DMS153 treated with DMSO at 0.1 percent for 48 hours (cell line): Measurements from ENCODE around the gene TAS2R30.

Experiments
- DNase-seq: peaks from one replicate; lab custom pipeline; 2025; ENCODE audit not compliant: unreplicated experiment; lab: John Stamatoyannopoulos, UW

The TAS2R30 gene

DNA sequence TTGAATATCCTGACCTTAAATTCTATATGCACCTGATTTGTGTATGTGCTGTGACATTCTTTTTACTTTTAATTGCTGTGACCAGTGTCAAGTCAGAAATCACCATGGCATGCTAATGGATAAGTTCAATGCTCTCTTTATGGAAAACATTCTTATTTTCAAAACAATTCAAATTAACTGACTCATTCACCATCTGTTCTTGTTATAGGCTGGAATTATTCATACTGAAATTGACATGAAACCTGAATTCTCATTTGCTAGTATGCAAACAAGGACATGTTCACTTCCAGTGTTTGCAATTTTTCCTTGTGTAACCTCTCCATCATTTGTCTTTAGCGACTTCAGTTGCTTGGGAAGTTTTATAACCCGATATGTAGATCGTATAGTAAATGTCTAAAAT is at the start of gene TAS2R30:
Gene TAS2R30, minus strand, starts transcription at position 340 of the 400 bp plus-strand sequence. CDS start 400 bp downstream, outside the sequence.
- no peak for DNase-seq

DNA sequence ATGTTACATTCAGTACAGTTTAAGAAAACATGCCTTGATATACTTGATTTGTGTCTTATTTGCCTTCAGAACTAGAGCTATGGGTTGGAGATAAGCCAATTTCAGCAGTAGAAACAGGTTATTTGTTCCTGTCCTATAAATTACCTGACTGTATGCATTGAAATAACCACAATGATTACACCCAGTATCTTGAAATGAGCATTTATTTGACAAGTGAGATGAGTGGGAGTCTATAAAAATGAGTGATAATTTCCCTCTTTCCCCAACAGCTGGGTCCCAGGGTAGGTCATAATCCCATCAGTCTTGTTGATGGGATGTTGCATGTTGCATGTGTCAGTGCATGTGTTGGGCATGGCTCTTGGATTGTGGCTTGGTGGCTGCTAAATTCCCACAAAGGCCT is 48.6 kb upstream of the TAS2R30 start:
- DNase-seq = peak; percentile 29

DNA sequence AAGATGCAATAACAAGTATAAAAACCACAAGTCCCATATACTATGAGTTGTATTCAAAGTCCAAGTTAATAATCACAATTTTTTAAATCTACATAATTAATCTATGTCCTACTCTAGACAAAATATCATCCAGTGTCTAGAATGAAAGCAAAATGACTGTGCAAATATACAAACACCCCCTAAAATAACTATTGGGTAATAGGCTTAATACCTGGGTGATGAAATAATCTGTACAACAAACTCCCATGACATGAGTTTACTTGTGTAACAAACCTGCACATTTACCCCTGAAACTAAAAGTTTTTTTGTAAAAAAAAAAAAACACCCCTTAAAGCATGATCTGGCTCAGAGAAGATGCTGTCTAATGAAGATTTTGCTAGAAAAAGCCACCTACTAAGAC is 48.1 kb upstream of the TAS2R30 start:
- DNase-seq = no peak

DNA sequence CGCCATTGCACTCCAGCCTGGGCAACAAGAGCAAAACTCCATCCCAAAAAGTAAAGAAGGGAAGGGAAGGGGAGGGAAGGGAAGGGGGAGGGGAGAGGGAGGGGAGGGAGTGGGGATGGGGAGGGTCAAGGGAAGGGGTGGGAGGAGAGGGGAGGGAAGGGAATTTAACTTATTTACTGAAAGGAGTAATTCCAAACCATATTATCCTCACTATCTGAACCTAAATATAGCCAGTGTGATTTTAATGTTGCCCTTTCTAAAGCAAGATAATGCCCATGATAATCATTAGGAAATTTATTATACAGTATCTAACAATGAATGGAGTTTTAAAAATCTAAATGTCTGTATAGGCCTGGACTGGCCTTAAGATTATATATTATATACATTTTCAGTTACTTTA is 43.8 kb upstream of the TAS2R30 start:
- no peak for DNase-seq

- peak; percentile 61 for DNase-seq
Observed at GRCh38 chr12:11174022-11174421, 39.6 kb upstream of the TAS2R30 start.

DNA sequence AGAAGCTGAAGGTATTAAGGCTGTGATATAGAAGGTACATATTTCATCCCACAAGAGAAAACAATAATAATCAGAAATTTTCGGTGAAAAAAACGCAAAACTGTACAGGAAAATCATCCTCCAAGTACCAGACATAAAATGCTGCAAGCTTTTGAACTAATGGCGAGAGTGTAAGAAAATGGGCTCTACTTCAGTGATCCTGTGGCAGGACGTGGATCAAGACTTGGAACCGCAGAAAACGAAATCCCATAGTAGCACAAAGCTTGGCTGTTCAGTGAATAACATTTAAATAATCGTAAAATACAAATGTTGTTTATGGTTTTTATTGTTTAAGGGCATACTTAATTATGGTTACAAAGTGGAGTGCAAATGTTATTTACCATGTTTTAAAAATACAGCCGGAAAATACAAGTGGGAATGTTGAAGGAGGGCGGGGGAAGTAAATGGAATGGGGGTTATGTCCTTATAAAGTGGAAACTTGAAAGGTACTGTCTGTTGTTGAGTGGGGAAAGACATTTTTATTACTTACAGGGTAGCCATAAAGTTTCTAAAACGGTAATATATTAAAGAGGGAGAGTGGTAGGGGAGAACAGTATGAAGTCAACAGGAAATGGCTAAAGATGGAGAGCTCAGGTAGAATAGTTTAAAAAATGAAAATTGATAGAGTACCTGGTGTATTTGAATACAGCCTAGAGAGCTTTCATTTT is 37.7 kb upstream of the TAS2R30 start:
- peak; percentile 63 for DNase-seq

DNA sequence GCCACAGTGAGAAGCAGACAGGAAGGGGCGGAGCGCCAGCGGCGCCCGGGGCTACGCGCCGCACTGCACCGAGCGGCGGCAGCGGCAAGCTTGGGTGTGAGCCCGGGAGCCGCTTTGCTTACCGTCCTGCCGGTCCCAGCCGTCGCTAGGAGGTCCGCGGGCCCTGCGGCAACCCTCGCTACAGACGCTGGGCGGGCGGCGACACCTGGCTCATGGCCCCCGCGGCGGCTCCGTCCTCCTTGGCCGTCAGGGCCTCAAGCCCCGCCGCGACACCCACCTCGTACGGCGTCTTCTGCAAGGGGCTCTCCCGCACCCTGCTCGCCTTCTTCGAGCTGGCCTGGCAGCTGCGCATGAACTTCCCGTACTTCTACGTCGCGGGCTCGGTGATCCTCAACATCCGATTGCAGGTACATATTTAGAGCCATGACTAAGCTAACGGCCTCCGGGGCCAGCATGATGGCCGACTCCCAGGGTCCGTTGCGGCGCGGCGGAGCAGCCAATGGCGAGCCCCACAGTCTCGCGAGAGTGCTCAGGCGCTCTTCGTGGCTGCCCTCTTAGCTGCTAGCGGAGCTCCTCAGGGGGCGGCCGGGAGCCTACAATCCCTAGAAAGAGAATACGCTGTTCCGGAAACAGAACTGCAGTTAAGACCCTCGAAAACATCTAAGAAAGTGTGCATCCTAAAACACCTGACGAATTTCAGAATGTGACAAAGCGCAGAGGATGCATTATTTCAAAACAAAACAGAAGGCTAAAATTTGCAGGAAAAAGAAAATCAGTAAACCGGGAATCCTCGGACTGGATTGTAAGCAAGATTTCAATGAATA is 36.9 kb upstream of the TAS2R30 start, which contains the start of gene SMIM10L1:
Gene SMIM10L1, plus strand, starts transcription at position 50 of the 824 bp plus-strand sequence. Its CDS starts 163 bp downstream, at position 213.
- peak; percentile 75 for DNase-seq

DNA sequence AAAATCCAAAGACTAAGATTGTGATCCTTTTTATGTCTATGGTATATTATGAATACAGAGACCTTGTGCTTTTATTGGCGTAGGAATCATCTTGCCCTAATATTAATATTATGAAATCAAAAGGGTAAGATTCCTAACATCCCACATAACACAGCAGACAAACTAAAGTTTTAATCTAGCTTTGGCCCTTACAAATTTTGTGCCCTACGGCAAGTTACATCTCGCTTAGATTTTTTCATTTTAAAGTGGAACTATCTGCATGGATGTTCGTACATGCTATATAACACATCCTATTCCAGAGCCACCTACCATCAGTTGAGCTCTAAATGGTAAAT is 36.3 kb upstream of the TAS2R30 start:
- DNase-seq = no peak

DNA sequence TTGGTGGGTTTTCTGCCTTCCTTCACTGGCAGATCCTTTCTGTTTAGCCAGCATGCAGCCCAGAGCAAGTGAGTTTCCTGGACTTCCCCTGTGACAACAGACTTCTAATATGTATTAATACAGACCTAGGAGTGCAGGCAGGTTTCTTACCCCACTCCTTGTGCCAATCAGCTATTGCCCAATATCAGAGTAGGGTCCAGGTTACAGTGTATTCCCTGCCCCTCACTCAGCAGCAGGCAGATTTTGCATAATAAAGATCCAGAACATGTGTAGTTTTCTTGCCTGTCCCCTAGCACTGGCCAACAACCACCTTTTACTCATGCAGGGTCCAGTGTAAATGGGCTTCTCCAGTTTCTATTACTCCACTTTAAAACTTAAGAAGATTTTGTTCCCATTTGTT is 31.9 kb upstream of the TAS2R30 start:
- no peak for DNase-seq

- DNase-seq = no peak
Observed at GRCh38 chr12:11164384-11164783, 29.9 kb upstream of the TAS2R30 start.

DNA sequence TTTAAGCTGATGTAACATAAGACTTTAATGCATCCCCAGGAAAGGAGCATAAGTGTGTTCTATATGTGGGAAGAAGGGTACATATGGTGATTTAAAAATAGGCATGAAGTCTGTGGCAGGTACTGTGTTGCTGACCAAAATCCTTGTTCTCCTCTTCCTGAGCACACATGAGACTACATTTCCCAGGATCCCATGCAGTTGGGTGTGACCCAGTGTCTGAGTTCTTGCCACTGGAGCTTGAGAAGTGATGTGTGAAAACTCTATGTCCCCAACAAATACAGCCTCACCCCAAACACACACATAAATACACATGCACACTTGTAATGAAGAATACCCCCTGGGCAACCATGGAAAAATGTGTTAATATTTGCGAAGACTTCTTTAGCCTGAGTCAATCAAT is 28.1 kb upstream of the TAS2R30 start:
- no peak for DNase-seq

DNA sequence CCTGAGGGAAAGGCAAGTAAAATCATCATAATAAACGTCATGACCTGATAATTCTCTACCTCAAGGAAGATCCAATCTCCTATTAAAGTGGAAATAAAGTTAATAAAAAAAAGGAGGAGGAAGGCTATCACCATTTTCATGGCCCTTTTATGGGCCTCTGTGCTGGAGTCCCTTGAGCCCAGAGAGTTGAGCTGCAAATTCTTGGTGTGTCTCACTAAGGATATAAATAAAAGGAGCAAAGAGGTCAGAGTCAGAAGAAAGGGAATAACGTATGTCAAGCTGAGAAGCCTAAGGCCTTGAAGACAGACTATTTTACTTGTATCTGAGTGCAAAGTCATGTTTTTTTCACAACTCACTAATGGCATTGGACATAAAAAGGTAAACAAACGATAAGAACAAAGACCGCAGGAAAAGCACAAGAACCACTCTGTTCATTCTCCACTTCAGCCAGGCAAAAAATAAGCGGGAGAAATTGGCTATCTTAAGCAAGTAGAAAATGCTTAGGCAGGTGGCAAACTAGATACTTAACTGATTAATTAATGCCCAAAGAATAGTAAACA is 24.5 kb upstream of the TAS2R30 start:
- DNase-seq = no peak

DNA sequence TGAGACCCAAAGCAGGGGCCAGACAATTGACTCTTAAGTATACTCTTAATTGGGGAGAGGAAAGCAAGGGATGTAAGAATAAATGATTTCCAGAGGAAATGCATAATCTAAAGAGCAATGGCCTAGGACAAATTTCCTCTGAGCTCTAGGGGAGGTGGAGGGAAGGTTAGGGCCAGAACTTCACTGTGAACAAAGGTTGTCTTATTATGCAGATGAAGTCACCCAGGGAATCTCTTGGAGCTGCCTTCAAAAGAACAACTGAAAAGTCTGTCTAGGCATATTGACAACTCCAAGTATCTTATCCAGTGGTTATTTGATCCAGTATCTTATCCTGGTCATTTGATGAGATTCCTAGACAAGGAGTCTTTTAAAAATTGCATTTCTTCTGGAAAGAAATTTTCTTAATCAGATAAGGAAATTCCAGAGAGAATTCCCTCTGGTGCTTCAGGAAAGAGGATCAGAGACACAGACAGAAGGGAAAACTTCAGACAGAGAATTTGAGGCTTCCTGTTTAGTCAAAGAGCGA is 20.0 kb upstream of the TAS2R30 start:
- no peak for DNase-seq

DNA sequence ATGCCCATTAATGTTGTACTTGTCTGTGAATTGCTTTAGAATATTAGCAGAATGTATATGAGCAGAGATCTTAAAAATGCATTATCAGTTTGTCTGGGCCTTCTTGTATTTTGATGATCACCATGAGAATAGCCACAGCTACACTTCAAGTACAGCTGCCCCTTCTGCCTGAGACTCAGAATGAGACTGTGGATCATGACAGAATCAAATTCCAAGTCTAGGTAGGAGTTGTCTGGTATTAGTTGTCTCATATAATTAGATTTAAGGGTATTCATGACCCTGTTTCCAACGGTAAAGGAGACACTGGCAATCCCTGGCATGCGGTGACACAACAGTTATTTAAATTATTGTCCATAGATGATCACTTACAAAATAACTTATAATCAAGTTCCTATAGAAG is 18.3 kb upstream of the TAS2R30 start:
- no peak for DNase-seq

GRCh38 chr12:11150832-11151231 is 16.4 kb upstream of the TAS2R30 start:
- no peak for DNase-seq

GRCh38 chr12:11147420-11147819 is 13.0 kb upstream of the TAS2R30 start:
- DNase-seq = no peak

GRCh38 chr12:11144297-11144696 is 9.9 kb upstream of the TAS2R30 start:
- DNase-seq = no peak

DNA sequence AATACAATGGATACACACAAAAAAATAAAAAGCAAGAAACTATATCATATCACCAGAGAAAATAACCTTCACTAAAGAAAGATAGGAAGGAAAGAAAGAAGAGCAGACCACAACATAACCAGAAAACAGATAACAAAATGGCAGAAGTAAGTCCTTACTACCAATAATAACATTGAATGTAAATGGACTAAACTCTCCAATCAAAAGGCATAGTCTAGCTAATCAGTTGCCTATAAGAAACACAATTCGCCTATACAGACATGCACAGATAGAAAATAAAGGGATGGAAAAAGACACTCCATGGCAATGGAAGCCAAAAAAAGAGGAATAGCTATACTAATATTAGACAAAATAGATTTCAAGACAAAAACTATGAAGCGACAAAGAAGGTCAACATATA is 8.9 kb upstream of the TAS2R30 start:
- DNase-seq = no peak

DNA sequence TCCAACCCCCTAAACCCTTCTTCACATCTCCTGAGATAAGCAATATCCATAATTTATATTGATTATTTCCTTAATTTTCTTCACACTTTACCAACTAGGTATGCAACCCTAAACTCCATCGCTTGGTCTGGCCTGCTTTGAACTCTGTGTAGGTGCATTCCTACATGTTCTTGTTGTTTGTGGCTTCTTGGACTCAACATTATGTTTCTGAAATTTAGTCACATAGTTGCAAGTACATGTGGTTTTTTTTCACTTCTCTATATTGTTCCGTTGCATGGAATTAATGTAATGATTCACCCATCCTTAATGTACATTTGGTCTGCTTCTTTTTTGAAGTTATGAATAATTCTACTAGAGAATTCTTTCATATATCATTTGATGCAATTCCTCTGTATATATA is 1.6 kb upstream of the TAS2R30 start:
- no peak for DNase-seq

DNA sequence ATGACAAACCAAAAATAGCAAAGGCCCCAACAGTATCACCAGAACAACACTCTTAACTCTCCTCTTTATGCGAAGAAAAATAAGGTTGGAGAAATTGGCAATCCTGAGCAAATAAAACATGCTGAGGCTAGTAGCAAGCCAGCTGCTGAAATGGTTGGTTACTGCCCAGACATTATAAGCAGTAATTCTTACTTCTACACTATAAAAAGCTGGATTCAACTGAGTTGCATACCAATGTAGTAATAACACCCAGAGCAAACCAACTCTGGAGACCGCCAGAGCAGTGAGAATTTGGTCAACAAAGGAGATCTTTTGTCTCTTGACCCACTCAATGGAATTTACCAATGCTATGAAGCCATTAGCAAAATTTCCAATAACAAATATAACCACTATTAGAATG is 628 bp downstream of the TAS2R30 start:
- DNase-seq = no peak

DNA sequence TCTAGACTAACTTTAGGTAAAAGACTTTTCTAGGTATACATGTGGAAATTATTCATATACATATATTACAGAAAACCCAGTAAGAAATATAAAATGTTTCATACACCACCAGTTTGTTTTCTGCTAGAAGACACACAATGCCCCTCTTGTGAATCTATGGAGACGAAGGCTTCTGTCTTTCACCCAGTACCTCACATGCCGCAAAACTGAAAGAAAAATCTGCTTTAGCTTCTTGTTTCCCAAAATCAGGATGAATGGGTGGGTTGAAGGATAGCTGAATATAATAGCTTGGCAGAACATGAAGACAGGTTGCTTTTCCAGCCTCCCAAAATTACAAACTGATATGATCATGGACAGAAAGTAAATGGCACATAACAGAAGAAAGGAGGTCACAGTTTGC is 1.3 kb downstream of the TAS2R30 start:
- no peak for DNase-seq

- no peak for DNase-seq
Observed at GRCh38 chr12:11130999-11131398, 3.4 kb downstream of the TAS2R30 start.
